DOHH2 (cell line): ENCODE measurements around the gene SEMG1.

Source experiments
- H3F3A ChIP-seq: fragments of 200-600 bp; sonication (generic), shearing (Covaris generic); 2 replicates; pipeline ENCODE4 v1.6.0; 2016; ENCODE audit warnings: antibody characterized with exemption, mild to moderate bottlenecking; ENCODE audit not compliant: control insufficient read depth, insufficient read depth
- H3K27ac ChIP-seq: fragments of 200-600 bp; sonication (generic); 2 replicates; pipeline ENCODE4 v1.5.1; 2014; ENCODE audit warnings: low read depth, mild to moderate bottlenecking, low read length, moderate library complexity
- H3K27me3 ChIP-seq: fragments of 200-600 bp; sonication (generic); 2 replicates; pipeline ENCODE4 v1.6.1; 2014; ENCODE audit warnings: mild to moderate bottlenecking, low read length, mixed read lengths; ENCODE audit not compliant: control insufficient read depth
- H3K36me3 ChIP-seq: fragments of 200-600 bp; sonication (generic); 2 replicates; pipeline ENCODE4 v1.6.1; 2014; ENCODE audit warnings: mild to moderate bottlenecking, low read length, moderate library complexity, mixed read lengths; ENCODE audit not compliant: control insufficient read depth
- H3K4me1 ChIP-seq: fragments of 200-600 bp; sonication (generic); 2 replicates; pipeline ENCODE4 v1.6.1; 2014; ENCODE audit warnings: mild to moderate bottlenecking, low read length, mixed read lengths; ENCODE audit not compliant: control insufficient read depth
- H3K4me2 ChIP-seq: fragments of 200-600 bp; sonication (generic); 2 replicates; pipeline ENCODE4 v1.6.0; 2014; ENCODE audit warnings: mild to moderate bottlenecking, low read length, moderate library complexity
- H3K4me3 ChIP-seq: fragments of 200-600 bp; sonication (generic); 2 replicates; pipeline ENCODE4 v1.5.1; 2014; ENCODE audit warnings: mild to moderate bottlenecking, low read length, mixed read lengths
- H3K79me2 ChIP-seq: fragments of 200-600 bp; sonication (generic); 2 replicates; pipeline ENCODE4 v1.6.1; 2014; ENCODE audit warnings: mild to moderate bottlenecking, low read length, mixed read lengths; ENCODE audit not compliant: control insufficient read depth
- H3K9me2 ChIP-seq: fragments of 200-600 bp; sonication (generic); replicated peaks from 2 replicates; pipeline ENCODE4 v1.6.1; 2014; ENCODE audit warnings: mild to moderate bottlenecking, low read length, mixed read lengths; ENCODE audit not compliant: control insufficient read depth
- H3K9me3 ChIP-seq: fragments of 200-600 bp; sonication (generic); 2 replicates; pipeline ENCODE4 v1.6.1; 2014; ENCODE audit warnings: antibody characterized with exemption, low read length, mixed read lengths; ENCODE audit not compliant: control insufficient read depth, insufficient read depth
- H4K20me1 ChIP-seq: fragments of 200-600 bp; sonication (generic); 2 replicates; pipeline ENCODE4 v1.6.0; 2014; ENCODE audit warnings: low read depth, mild to moderate bottlenecking, antibody characterized with exemption, low read length, moderate library complexity; ENCODE audit not compliant: control insufficient read depth, insufficient read depth
- CTCF ChIP-seq: fragments of 200-600 bp; sonication (generic); IDR thresholded peaks from one replicate; pipeline ENCODE4 v1.5.1; 2014; ENCODE audit warnings: antibody characterized with exemption, mild to moderate bottlenecking, low read depth, low read length; ENCODE audit not compliant: poor library complexity, severe bottlenecking
- EZH2phosphoT487 ChIP-seq: fragments of 200-600 bp; sonication (generic); IDR thresholded peaks from 2 replicates; pipeline ENCODE4 v1.6.1; 2017; ENCODE audit warnings: borderline replicate concordance, mild to moderate bottlenecking, antibody characterized with exemption, low read length, moderate library complexity, mixed read lengths

Gene SEMG1

GRCh38 chr20:45164906-45165305 lies 41.9 kb upstream of the SEMG1 start:
- no peak for TF ChIP-seq EZH2phosphoT487
- no peak for TF ChIP-seq CTCF
- no peaks in the 10 kb centered on the region; the same call in 1 of the 2 replicates for H3K9me3 ChIP-seq

GRCh38 chr20:45173522-45173921 lies 33.3 kb upstream of the SEMG1 start:
- no peaks in the 10 kb centered on the region for H3K4me1 ChIP-seq
- H3K9me2 ChIP-seq: no peaks in the 10 kb centered on the region
- H3F3A ChIP-seq: no peaks in the 10 kb centered on the region
- H3K79me2 ChIP-seq: no peaks in the 10 kb centered on the region
- H4K20me1 ChIP-seq: no peaks in the 10 kb centered on the region
- TF ChIP-seq CTCF (no peak), EZH2phosphoT487 (no peak)
- no peak overlapping the region for H3K4me3 ChIP-seq
- no peak overlapping the region for H3K4me2 ChIP-seq
- H3K36me3 ChIP-seq: no peaks in the 10 kb centered on the region
- H3K27ac ChIP-seq: no peak overlapping the region
- H3K9me3 ChIP-seq: no peaks in the 10 kb centered on the region
- 0 out of 2 replicates have a peak, but pooled peaks cover 3% of the 10 kb centered on the region for H3K27me3 ChIP-seq

More at GRCh38 chr20:45164906-45165305, 41.9 kb upstream of the SEMG1 start:
- Histone ChIP-seq H3K4me3 (no peak overlapping the region), H3K27ac (no peak overlapping the region), H4K20me1 (no peaks in the 10 kb centered on the region), H3K27me3 (peaks cover 4% of the 10 kb centered on the region; the same call in 1 of the 2 replicates), H3K79me2 (no peaks in the 10 kb centered on the region), H3K36me3 (no peaks in the 10 kb centered on the region), H3K9me2 (no peaks in the 10 kb centered on the region), H3K4me1 (no peaks in the 10 kb centered on the region), H3K4me2 (no peak overlapping the region), H3F3A (no peaks in the 10 kb centered on the region)

GRCh38 chr20:45174434-45175364 lies 32.1 kb upstream of the SEMG1 start, which contains the start of gene PI3:
PI3 (plus strand) TSS chr20:45174902; CDS start chr20:45174923, 21 bp downstream.
- no peaks in the 10 kb centered on the region for H3K36me3 ChIP-seq
- no peak within 1 kb of the TSS for H3K4me3 ChIP-seq
- no peaks in the 10 kb centered on the region for H3K9me2 ChIP-seq
- no peaks in the 10 kb centered on the region for H3K4me1 ChIP-seq
- H3K27me3 ChIP-seq: 0 out of 2 replicates have a peak, but pooled peaks cover 3% of the 10 kb centered on the region
- H3K4me2 ChIP-seq: no peak within 1 kb of the TSS
- no peaks in the 10 kb centered on the region for H4K20me1 ChIP-seq
- H3K79me2 ChIP-seq: no peaks in the 10 kb centered on the region
- H3K27ac ChIP-seq: no peak within 1 kb of the TSS
- no peak for TF ChIP-seq EZH2phosphoT487
- no peak for TF ChIP-seq CTCF
- no peaks in the 10 kb centered on the region for H3K9me3 ChIP-seq
- H3F3A ChIP-seq: no peaks in the 10 kb centered on the region
